ENCODE results near the gene PDE2A. TPM values are rescaled to one million over a fixed set of nuclear protein-coding genes. Genes with fewer than 3 reads are reported as not detected.

PDE2A gene
- total RNA-seq, 1 donor from 2014 or later = 19.6 TPM

GRCh38 chr11:72688486-72688885 is 14.3 kb upstream of the PDE2A start:
- peaks cover 93% of the 10 kb centered on the region for H3K4me1 ChIP-seq
- intact Hi-C loops (cut with micrococcal nuclease) = no loop called here
- peaks cover 85% of the 10 kb centered on the region for H3K36me3 ChIP-seq

DNA sequence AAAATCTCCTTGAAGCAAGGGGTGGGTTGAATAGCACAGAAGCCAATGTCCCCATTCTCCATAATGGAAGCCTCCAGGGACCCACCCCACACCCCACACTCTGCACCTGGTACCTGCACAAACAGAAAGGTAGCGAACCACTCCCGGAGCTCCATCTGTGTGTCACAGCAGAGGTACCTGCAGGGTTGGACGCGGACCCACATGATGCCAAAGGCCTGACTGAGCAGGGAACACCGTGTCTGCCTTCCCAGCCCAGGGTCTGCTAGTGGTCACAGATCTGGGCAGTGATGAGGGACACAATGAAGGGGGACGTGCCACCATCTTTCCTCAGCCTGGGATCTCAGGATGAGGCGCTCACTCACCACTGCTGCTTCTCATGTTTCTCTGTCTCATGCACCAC is 13.1 kb upstream of the PDE2A start:
- DNase-seq = no peak
- peak overlapping the region; percentile 80 for H3K27ac ChIP-seq (replicated peaks)
- no peak for TF ChIP-seq CTCF (IDR thresholded peaks at IDR 0.05; ENCODE audit: borderline replicate concordance)
- no peaks in the 10 kb centered on the region for H3K27me3 ChIP-seq (ENCODE audit: low read depth)
- peaks cover 82% of the 10 kb centered on the region for H3K4me1 ChIP-seq
- no peaks in the 10 kb centered on the region for H3K9me3 ChIP-seq (replicated peaks)
- no peak overlapping the region for H3K4me3 ChIP-seq
- intact Hi-C loops (cut with micrococcal nuclease) = no loop called here
- H3K36me3 ChIP-seq = peaks cover 74% of the 10 kb centered on the region

More at GRCh38 chr11:72688486-72688885, 14.3 kb upstream of the PDE2A start:
- no peak for TF ChIP-seq CTCF (IDR thresholded peaks at IDR 0.05; ENCODE audit: borderline replicate concordance)
- Histone ChIP-seq H3K9me3 (replicated peaks) (no peaks in the 10 kb centered on the region), H3K27ac (replicated peaks) (no peak overlapping the region), H3K4me3 (no peak overlapping the region), H3K27me3 (ENCODE audit: low read depth) (no peaks in the 10 kb centered on the region)
- DNase-seq = no peak

DNA sequence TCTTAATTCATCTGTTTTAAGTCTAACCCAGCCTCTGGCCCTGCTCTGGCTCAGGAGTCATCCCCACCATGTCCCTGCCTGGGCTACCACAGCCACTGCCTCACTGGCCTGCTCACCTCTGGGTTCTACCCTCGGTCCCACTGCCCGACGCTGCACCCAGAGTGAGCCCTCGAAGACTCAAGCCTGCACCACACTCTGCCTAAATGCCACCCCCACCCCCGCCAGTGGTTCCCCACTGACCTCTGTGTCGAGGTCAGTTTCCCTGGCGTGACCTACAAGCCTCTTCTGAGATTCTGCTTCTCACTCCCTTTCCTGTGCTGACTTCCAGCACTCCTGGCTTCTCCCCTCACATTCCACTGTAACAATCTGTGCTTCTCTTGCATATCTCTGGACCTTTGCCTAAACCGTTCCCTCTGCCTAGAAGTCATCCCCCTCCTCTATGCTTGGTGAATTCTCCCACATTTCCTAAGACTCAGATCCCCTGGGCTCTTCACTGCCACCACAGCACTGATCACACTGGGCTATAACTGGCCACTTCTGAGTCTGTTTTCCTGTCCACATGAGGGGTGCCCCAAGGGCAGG is 12.5 kb upstream of the PDE2A start:
- intact Hi-C loops (cut with micrococcal nuclease) = no loop called here
- Histone ChIP-seq H3K4me1 (peaks cover 77% of the 10 kb centered on the region), H3K36me3 (peaks cover 68% of the 10 kb centered on the region)

DNA sequence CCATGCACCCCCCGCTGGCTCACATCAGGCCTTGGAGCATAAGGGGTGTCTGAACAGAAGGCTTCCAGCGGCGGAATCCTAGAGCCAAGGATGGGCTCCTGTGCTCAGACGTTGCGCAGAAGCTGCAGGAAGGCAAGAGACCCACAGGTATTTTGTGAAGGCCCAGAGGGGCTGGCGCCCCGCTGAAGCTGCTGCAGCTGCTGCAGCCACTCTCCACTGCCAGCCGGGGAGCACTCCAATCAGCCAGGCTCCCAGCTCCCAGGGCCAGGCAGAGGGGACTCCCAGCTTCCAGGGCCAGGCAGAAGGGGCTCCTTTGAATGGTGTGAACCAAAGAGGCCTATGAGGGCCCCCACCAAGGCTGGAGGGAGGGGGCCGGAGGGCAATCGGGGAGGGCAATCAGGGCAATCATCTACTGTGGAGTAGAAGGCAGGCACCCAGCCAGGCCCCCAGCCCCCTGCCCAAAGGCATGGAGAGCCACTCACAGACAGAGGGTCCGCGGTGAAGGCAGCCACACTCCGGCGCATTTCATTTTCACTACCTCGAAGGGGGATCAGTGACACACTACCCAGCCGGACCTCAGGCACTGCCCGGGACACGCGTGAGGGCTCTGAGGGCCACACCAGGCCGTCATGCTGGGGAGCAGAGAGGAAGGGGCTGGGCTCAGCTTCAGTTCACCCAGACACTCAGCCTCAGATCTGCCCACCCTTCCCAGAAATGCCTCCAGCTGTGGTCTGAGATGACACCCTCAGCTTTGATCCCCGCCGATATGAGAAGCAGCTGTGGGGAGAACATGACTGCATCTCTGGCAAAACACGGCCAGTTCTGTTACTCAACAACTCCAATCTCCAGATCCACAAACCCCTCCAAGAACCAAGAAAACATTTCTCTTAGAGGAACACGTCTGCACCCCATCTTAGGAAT is 11.6 kb upstream of the PDE2A start:
- no peak for TF ChIP-seq CTCF (IDR thresholded peaks at IDR 0.05; ENCODE audit: borderline replicate concordance)
- peaks cover 58% of the 10 kb centered on the region for H3K36me3 ChIP-seq
- H3K9me3 ChIP-seq (replicated peaks) = no peaks in the 10 kb centered on the region
- no peaks in the 10 kb centered on the region for H3K27me3 ChIP-seq (ENCODE audit: low read depth)
- H3K27ac ChIP-seq (replicated peaks) = peak overlapping the region; percentile 80
- intact Hi-C loops (cut with micrococcal nuclease) = no loop called here
- H3K4me1 ChIP-seq = peaks cover 77% of the 10 kb centered on the region
- H3K4me3 ChIP-seq = no peak overlapping the region
- DNase-seq = peak; percentile 58

More for the DNA sequence above, 12.5 kb upstream of the PDE2A start:
- Histone ChIP-seq H3K9me3 (replicated peaks) (no peaks in the 10 kb centered on the region), H3K4me3 (peak overlapping the region; percentile 6), H3K27me3 (ENCODE audit: low read depth) (no peaks in the 10 kb centered on the region), H3K27ac (replicated peaks) (peak overlapping the region; percentile 80)
- no peak for TF ChIP-seq CTCF (IDR thresholded peaks at IDR 0.05; ENCODE audit: borderline replicate concordance)
- no peak for DNase-seq

GRCh38 chr11:72684236-72684912 is 10.2 kb upstream of the PDE2A start:
- TF ChIP-seq CTCF (IDR thresholded peaks at IDR 0.05; ENCODE audit: borderline replicate concordance) = peak; percentile 69
- Histone ChIP-seq H3K27me3 (ENCODE audit: low read depth) (no peaks in the 10 kb centered on the region), H3K27ac (replicated peaks) (peak overlapping the region; percentile 80), H3K4me3 (no peak overlapping the region), H3K9me3 (replicated peaks) (no peaks in the 10 kb centered on the region), H3K36me3 (peaks cover 44% of the 10 kb centered on the region), H3K4me1 (peaks cover 70% of the 10 kb centered on the region)
- intact Hi-C loops (cut with micrococcal nuclease) = no loop called here
- DNase-seq = peak; percentile 78
